Measurements from ENCODE around the gene SLC26A6.

- no peak for TF ChIP-seq ELF4 (IDR thresholded peaks at IDR 0.05)
- no peak for TF ChIP-seq LEF1 (IDR thresholded peaks at IDR 0.05; ENCODE audit: borderline replicate concordance)
- TF ChIP-seq SP1 (IDR thresholded peaks at IDR 0.05): no peak
Observed at GRCh38 chr3:48681541-48681880, 46.2 kb upstream of the SLC26A6 start.

Data from HEK293T (cell line).